ENCODE measurements around the gene PCSK5.

PCSK5 gene

DNA sequence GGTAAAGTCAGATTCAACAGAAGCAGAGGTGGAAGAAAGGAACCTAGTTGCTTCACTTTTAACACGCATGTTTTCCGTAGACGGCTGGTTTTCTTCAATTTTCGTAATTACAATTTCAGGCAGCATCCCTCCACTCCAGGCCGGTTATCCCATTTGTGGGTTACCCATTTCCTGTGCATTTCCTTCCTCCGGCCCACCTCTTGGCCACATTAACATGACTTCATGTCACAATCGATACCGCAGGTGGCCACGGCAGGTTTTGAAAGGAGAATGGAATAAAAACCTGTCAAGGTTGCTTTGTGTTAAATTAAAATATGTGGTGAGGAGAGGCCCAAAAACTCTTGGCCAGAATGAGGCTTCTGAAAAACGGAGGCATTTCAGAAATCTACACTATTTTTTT lies 130.2 kb downstream of the PCSK5 start:
- no peak overlapping the region for H3K27ac ChIP-seq (ENCODE audit: low read length)
- H3K9ac ChIP-seq (ENCODE audit: low read depth, low read length) = no peak overlapping the region
- no peaks in the 10 kb centered on the region for H3K27me3 ChIP-seq (ENCODE audit: insufficient read depth, low read length)
- H3K4me1 ChIP-seq (ENCODE audit: insufficient read depth, low read length) = peaks cover 28% of the 10 kb centered on the region
- no peaks in the 10 kb centered on the region for H3K9me3 ChIP-seq (ENCODE audit: insufficient read depth, low read depth, low read length)
- no peaks in the 10 kb centered on the region for H3K36me3 ChIP-seq (ENCODE audit: insufficient read depth, low read depth, low read length)
- H3K4me3 ChIP-seq (ENCODE audit: low read length) = no peak overlapping the region

DNA sequence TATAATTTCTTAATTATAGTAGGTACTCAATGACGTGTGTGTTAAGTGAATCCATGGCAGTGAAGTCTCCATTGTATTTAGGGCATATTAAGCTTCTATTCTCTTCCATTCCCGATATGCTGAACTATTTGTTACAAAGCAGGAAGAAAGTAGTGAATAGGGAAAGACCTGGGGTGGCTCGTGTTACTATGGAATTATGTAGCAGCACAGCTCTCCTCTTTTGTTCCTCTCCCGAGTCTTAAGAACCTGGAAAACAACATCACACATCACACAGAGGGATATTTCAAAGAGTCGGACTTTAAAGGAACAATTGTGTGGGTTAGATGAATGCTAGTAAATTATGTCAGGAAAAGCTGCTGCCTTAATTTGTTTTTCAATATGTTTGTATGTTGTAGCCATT lies 131.8 kb downstream of the PCSK5 start:
- Histone ChIP-seq H3K9ac (ENCODE audit: low read depth, low read length) (no peak overlapping the region), H3K9me3 (ENCODE audit: insufficient read depth, low read depth, low read length) (no peaks in the 10 kb centered on the region), H3K4me3 (ENCODE audit: low read length) (no peak overlapping the region), H3K36me3 (ENCODE audit: insufficient read depth, low read depth, low read length) (no peaks in the 10 kb centered on the region), H3K27me3 (ENCODE audit: insufficient read depth, low read length) (no peaks in the 10 kb centered on the region), H3K4me1 (ENCODE audit: insufficient read depth, low read length) (peaks cover 31% of the 10 kb centered on the region), H3K27ac (ENCODE audit: low read length) (no peak overlapping the region)

DNA sequence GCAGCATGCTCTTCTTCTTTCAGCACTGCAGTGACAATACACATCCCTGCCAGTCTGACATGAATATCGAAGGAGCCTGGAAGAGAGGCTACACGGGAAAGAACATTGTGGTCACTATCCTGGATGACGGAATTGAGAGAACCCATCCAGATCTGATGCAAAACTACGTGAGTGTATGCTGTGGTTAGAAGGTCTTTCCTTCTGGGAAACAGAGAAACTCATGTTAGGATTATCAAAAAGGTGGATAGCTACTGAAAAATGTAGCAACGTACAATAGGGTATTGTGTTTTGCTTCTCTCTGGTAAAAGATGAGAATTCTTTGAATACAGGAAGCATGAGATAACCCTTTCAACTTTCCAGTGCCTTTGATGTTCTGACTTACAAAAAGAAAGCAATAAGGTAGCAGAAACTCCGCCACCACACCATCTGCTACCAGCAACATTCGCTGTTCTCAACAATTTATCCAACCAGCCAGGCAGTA lies 133.3 kb downstream of the PCSK5 start:
- H3K4me1 ChIP-seq (ENCODE audit: insufficient read depth, low read length) = peaks cover 31% of the 10 kb centered on the region

DNA sequence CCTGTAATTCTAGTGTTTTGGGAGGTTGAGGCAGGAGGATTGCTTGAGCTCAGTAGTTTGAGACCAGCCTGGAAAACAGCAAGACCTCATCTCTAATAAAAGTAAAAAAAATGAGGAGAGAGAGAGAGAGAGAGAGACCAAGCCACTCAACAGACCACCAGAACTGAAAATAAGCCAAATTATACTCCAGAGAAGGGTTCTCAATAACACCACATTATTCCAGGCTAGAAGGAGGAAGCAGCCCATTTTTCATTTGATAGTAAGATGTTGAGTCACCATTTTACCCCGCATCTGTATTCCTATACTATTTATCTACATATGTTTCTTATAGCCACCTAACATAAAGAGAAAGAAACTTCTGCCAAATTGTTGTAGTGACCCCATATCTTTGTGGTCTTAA lies 134.8 kb downstream of the PCSK5 start:
- H3K4me1 ChIP-seq (ENCODE audit: insufficient read depth, low read length) = peaks cover 29% of the 10 kb centered on the region
- no peak overlapping the region for H3K9ac ChIP-seq (ENCODE audit: low read depth, low read length)
- H3K36me3 ChIP-seq (ENCODE audit: insufficient read depth, low read depth, low read length) = no peaks in the 10 kb centered on the region; the same call in 1 of the 2 replicates
- no peaks in the 10 kb centered on the region for H3K27me3 ChIP-seq (ENCODE audit: insufficient read depth, low read length)
- no peak overlapping the region for H3K27ac ChIP-seq (ENCODE audit: low read length)
- no peak overlapping the region for H3K4me3 ChIP-seq (ENCODE audit: low read length)
- peaks cover 4% of the 10 kb centered on the region; the same call in 1 of the 2 replicates for H3K9me3 ChIP-seq (ENCODE audit: insufficient read depth, low read depth, low read length)

More for the DNA sequence above, 133.3 kb downstream of the PCSK5 start:
- H3K9me3 ChIP-seq (ENCODE audit: insufficient read depth, low read depth, low read length) = no peaks in the 10 kb centered on the region
- H3K27me3 ChIP-seq (ENCODE audit: insufficient read depth, low read length) = no peaks in the 10 kb centered on the region
- no peak overlapping the region for H3K27ac ChIP-seq (ENCODE audit: low read length)
- no peaks in the 10 kb centered on the region; the same call in 1 of the 2 replicates for H3K36me3 ChIP-seq (ENCODE audit: insufficient read depth, low read depth, low read length)
- H3K4me3 ChIP-seq (ENCODE audit: low read length) = no peak overlapping the region
- H3K9ac ChIP-seq (ENCODE audit: low read depth, low read length) = no peak overlapping the region

DNA sequence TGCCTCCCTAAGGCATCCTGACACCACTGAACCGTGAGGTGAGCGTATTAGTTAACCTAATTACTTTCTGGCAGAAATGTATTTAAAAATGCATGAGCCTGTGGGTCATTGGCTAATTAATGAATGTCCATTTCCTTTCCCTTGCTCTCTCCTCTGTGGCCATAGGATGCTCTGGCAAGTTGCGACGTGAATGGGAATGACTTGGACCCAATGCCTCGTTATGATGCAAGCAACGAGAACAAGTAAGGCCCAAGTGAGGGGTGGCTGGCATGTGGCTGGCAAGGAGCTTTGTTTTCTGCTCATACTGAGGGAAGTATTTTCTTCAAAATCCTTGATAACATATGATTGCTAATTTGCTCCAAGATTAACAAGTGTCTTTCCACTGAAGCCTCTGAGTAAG lies 136.3 kb downstream of the PCSK5 start:
- Histone ChIP-seq H3K27ac (ENCODE audit: low read length) (no peak overlapping the region), H3K36me3 (ENCODE audit: insufficient read depth, low read depth, low read length) (peaks cover 7% of the 10 kb centered on the region; the same call in 1 of the 2 replicates), H3K4me1 (ENCODE audit: insufficient read depth, low read length) (peaks cover 19% of the 10 kb centered on the region), H3K9ac (ENCODE audit: low read depth, low read length) (no peak overlapping the region), H3K9me3 (ENCODE audit: insufficient read depth, low read depth, low read length) (peaks cover 4% of the 10 kb centered on the region; the same call in 1 of the 2 replicates), H3K27me3 (ENCODE audit: insufficient read depth, low read length) (no peaks in the 10 kb centered on the region), H3K4me3 (ENCODE audit: low read length) (no peak overlapping the region)

DNA sequence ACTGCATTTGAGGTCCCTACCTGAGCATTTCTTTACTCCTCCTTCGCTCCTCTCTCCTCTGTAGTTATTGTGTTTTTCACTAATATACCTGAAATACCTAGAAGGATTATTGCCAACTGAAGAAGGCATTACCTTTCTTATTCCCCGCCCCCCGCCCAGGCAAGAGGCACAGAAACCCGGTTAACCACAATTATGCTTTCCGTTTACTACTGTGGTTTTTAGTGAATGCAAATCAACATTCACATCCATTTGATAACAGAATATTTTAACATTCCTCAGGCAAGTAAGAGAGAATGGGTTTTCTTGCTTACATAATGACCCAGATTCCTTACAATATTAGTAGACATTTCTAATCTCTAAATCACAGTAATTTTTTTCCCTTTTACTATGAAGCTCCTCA lies 136.9 kb downstream of the PCSK5 start:
- H3K9ac ChIP-seq (ENCODE audit: low read depth, low read length) = no peak overlapping the region
- no peaks in the 10 kb centered on the region for H3K27me3 ChIP-seq (ENCODE audit: insufficient read depth, low read length)
- H3K9me3 ChIP-seq (ENCODE audit: insufficient read depth, low read depth, low read length) = peaks cover 4% of the 10 kb centered on the region; the same call in 1 of the 2 replicates
- H3K27ac ChIP-seq (ENCODE audit: low read length) = no peak overlapping the region
- peaks cover 7% of the 10 kb centered on the region; the same call in 1 of the 2 replicates for H3K36me3 ChIP-seq (ENCODE audit: insufficient read depth, low read depth, low read length)
- H3K4me3 ChIP-seq (ENCODE audit: low read length) = no peak overlapping the region
- H3K4me1 ChIP-seq (ENCODE audit: insufficient read depth, low read length) = peaks cover 12% of the 10 kb centered on the region

DNA sequence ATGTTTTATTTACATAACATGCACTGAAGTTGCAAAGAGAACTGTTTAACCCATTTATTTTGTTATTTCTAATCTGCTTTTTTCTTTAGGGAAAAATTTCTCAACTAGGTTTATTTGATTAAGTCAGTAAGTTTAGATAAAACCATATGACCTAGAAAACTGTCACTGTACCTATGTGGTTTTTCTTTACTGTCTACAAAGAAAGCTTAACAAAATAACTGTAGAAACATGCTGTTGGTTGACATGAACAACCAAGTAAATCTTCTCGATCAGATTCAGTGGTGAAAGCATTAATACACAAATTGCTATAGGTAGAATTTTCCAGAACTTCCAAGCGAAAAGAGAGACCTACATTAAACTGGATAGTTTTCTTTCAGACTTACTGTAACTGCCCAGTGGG lies 137.4 kb downstream of the PCSK5 start:
- H3K36me3 ChIP-seq (ENCODE audit: insufficient read depth, low read depth, low read length) = peaks cover 7% of the 10 kb centered on the region; the same call in 1 of the 2 replicates
- H3K4me3 ChIP-seq (ENCODE audit: low read length) = no peak overlapping the region
- peaks cover 4% of the 10 kb centered on the region; the same call in 1 of the 2 replicates for H3K9me3 ChIP-seq (ENCODE audit: insufficient read depth, low read depth, low read length)
- no peak overlapping the region for H3K27ac ChIP-seq (ENCODE audit: low read length)
- H3K4me1 ChIP-seq (ENCODE audit: insufficient read depth, low read length) = peaks cover 9% of the 10 kb centered on the region
- no peak overlapping the region for H3K9ac ChIP-seq (ENCODE audit: low read depth, low read length)
- H3K27me3 ChIP-seq (ENCODE audit: insufficient read depth, low read length) = no peaks in the 10 kb centered on the region

DNA sequence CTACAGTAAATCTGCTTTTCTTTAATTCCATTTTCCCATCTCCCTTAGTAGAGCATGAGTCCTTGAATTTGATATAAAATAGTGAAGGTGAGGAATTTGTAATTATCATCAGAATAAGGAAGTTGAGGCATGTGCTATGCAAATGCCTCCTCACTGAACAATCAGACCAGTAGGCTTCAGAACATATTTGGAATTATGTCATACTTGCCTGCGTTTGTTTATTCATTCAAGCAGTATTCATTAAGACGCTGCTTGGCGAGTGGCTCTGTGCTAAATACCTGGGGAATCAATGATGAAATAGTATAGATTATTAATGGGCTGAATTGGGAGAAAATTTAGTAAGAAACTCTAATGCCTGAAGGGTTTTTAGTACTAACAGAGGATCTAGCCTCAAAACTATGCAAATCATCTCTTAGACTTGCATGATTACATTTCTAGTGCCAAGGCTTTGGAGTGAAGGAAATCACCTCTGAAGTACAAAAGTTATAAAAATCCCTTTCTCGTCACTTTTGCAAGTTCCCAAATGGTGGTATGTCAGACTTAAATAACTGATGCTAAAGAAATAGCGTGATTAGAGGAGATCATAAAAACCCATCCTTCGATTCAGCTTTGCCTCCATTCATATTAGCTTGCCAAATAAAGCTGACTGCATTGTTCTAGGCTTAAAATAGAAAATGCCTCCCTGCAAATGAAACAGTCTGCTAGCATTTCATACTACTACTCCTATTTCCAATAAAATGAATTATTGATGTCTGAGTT lies 141.7 kb downstream of the PCSK5 start:
- H3K27me3 ChIP-seq (ENCODE audit: insufficient read depth, low read length) = no peaks in the 10 kb centered on the region
- peaks cover 4% of the 10 kb centered on the region; the same call in 1 of the 2 replicates for H3K9me3 ChIP-seq (ENCODE audit: insufficient read depth, low read depth, low read length)
- H3K9ac ChIP-seq (ENCODE audit: low read depth, low read length) = no peak overlapping the region
- peaks cover under 1% of the 10 kb centered on the region for H3K4me1 ChIP-seq (ENCODE audit: insufficient read depth, low read length)
- H3K27ac ChIP-seq (ENCODE audit: low read length) = no peak overlapping the region
- H3K4me3 ChIP-seq (ENCODE audit: low read length) = no peak overlapping the region
- peaks cover 11% of the 10 kb centered on the region; the same call in 1 of the 2 replicates for H3K36me3 ChIP-seq (ENCODE audit: insufficient read depth, low read depth, low read length)

DNA sequence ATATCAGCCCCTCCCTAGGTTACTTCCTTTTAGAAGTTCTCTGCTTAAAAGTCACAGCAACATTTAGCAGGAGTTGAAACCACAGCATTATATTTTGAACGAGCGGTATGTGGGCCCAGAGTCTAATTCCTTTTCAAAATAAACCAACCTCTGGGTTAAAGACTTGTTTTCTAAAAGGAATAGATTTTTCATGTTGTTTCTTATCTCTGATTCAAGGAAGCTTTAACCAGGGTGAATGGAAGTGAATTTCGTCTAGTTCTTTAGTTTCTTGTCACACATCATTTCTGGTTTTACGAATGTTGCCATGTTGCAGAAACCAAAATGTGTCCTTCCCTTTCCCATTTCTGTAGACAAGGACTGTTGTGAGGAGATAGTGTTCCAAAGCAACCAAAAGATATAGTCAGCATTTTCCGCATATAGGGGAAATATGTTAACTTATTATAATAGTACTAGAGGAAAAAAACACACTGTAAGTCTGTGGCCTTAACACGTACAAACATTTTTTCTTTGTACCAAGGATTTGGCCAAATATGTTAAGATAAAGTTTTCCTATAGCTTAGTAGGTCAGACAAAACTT lies 142.4 kb downstream of the PCSK5 start:
- Histone ChIP-seq H3K36me3 (ENCODE audit: insufficient read depth, low read depth, low read length) (peaks cover 11% of the 10 kb centered on the region; the same call in 1 of the 2 replicates), H3K4me3 (ENCODE audit: low read length) (no peak overlapping the region), H3K27me3 (ENCODE audit: insufficient read depth, low read length) (no peaks in the 10 kb centered on the region), H3K9ac (ENCODE audit: low read depth, low read length) (no peak overlapping the region), H3K9me3 (ENCODE audit: insufficient read depth, low read depth, low read length) (peaks cover 4% of the 10 kb centered on the region; the same call in 1 of the 2 replicates), H3K27ac (ENCODE audit: low read length) (no peak overlapping the region), H3K4me1 (ENCODE audit: insufficient read depth, low read length) (peaks cover 7% of the 10 kb centered on the region)

DNA sequence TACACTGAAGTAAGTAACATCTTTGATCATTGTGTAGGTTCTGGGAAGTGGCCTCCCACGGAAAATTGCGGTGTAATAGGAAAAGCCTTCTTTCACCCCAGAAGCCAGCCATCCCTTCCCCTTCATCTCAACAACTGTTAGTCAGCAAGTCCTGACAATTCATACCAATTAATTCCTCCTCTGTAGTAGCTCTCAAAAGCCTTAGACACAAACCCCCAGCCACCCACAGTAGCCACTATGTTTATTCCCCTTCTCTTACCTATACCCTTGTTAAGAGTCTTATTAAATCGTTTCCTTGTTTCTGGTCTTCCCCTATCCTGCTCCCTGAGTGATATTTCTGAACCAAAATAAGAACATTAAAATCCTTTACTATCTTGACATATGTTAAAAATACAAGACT lies 143.6 kb downstream of the PCSK5 start:
- no peaks in the 10 kb centered on the region for H3K27me3 ChIP-seq (ENCODE audit: insufficient read depth, low read length)
- H3K27ac ChIP-seq (ENCODE audit: low read length) = no peak overlapping the region
- H3K9me3 ChIP-seq (ENCODE audit: insufficient read depth, low read depth, low read length) = peaks cover 4% of the 10 kb centered on the region; the same call in 1 of the 2 replicates
- H3K4me1 ChIP-seq (ENCODE audit: insufficient read depth, low read length) = peaks cover 15% of the 10 kb centered on the region
- H3K9ac ChIP-seq (ENCODE audit: low read depth, low read length) = no peak overlapping the region
- peaks cover 11% of the 10 kb centered on the region; the same call in 1 of the 2 replicates for H3K36me3 ChIP-seq (ENCODE audit: insufficient read depth, low read depth, low read length)
- no peak overlapping the region for H3K4me3 ChIP-seq (ENCODE audit: low read length)

DNA sequence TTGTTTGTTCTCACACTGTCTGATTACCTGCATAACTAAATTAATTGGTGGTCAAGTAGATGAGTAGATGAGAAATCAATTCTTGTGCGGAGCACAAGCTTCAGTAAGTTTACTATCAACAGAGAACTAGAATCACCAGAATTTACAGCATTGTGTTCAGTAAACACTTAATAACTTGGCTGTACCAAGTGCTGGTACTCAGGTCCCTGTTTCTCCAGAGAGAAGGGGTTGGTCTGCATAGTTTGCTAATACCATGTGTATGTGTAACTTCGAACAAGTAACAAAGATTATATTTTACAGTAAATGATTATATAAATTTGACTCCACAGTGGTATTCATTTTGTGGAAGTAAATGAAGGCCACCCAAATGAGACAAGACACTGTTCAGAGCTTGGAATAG lies 146.3 kb downstream of the PCSK5 start:
- H3K27me3 ChIP-seq (ENCODE audit: insufficient read depth, low read length) = no peaks in the 10 kb centered on the region
- no peak overlapping the region for H3K4me3 ChIP-seq (ENCODE audit: low read length)
- no peaks in the 10 kb centered on the region for H3K9me3 ChIP-seq (ENCODE audit: insufficient read depth, low read depth, low read length)
- no peak overlapping the region for H3K27ac ChIP-seq (ENCODE audit: low read length)
- H3K36me3 ChIP-seq (ENCODE audit: insufficient read depth, low read depth, low read length) = 0 out of 2 replicates have a peak, but pooled peaks cover 3% of the 10 kb centered on the region
- H3K9ac ChIP-seq (ENCODE audit: low read depth, low read length) = no peak overlapping the region
- H3K4me1 ChIP-seq (ENCODE audit: insufficient read depth, low read length) = peaks cover 15% of the 10 kb centered on the region
